Esophagus (tissue), 2 donors: ENCODE data around the gene SNX20. TPM values are rescaled to one million over a fixed set of nuclear protein-coding genes. Genes with fewer than 3 reads are reported as not detected.

Experiments
- H3K27ac ChIP-seq, 2 donors: one replicate each; pipeline ENCODE4 v1.5.1; 2013; ENCODE audit warnings: low read depth in 2 of 2, mild to moderate bottlenecking in 2 of 2, inconsistent platforms in 1 of 2, low read length in 1 of 2, moderate library complexity in 1 of 2
- H3K27me3 ChIP-seq, 2 donors: one replicate each; pipeline ENCODE4 v1.6.1; 2013; ENCODE audit warnings: low read length in 2 of 2, control low read depth in 1 of 2, mild to moderate bottlenecking in 1 of 2; ENCODE audit not compliant: insufficient read depth in 2 of 2, control insufficient read depth in 1 of 2
- H3K36me3 ChIP-seq, 2 donors: one replicate each; pipeline ENCODE4 v1.6.1; 2013; ENCODE audit warnings: low read length in 1 of 2; ENCODE audit not compliant: control insufficient read depth in 2 of 2, insufficient read depth in 2 of 2
- H3K4me1 ChIP-seq, 2 donors: one replicate each; pipeline ENCODE4 v1.6.1; 2013; ENCODE audit warnings: low read length in 1 of 2; ENCODE audit not compliant: control insufficient read depth in 2 of 2, insufficient read depth in 2 of 2
- H3K4me3 ChIP-seq, 2 donors: one replicate each; pipeline ENCODE4 v1.5.1; 2013; ENCODE audit warnings: low read length in 2 of 2, mild to moderate bottlenecking in 2 of 2, low read depth in 1 of 2, moderate library complexity in 1 of 2
- H3K9me3 ChIP-seq, 2 donors: one replicate each; pipeline ENCODE4 v1.6.1; 2013; ENCODE audit warnings: mild to moderate bottlenecking in 2 of 2, low read depth in 1 of 2, low read length in 1 of 2, moderate library complexity in 1 of 2; ENCODE audit not compliant: control insufficient read depth in 2 of 2, insufficient read depth in 1 of 2
- WGBS, 2 donors: extraction: QIAGEN DNeasy Blood & Tissue Kit; methylation state at CpG; one replicate each; pipeline ENCODE4 v1.1.7; 2013; 5-methylcytosine and 5-hydroxymethylcytosine counted together
- polyA plus RNA-seq, 2 donors: library from polyadenylated mRNA; stranded (reverse); fragments of 200-250 nt; gene quantifications; one replicate each; pipeline ENCODE4 v1.2.3, GENCODE V29; 2013
- donor health status: healthy with polysubstance abuse.
- donor health status: Bipolar disorder and iron deficiency.

Gene SNX20
- polyA plus RNA-seq, 2 donors = 0.43 to 0.75 TPM

GRCh38 chr16:50640919-50641817 lies 39.9 kb downstream of the SNX20 start:
- H3K27me3 ChIP-seq = no peaks in the 10 kb centered on the region
- 86% methylated on average over 15 of the region's 15 CpGs for WGBS, 2 donors
- H3K27ac ChIP-seq = no peak overlapping the region
- H3K4me1 ChIP-seq = peaks cover 0 to 9% of the 10 kb centered on the region in 2 donors
- no peaks in the 10 kb centered on the region for H3K9me3 ChIP-seq
- H3K4me3 ChIP-seq = no peak overlapping the region
- H3K36me3 ChIP-seq = no peaks in the 10 kb centered on the region

DNA sequence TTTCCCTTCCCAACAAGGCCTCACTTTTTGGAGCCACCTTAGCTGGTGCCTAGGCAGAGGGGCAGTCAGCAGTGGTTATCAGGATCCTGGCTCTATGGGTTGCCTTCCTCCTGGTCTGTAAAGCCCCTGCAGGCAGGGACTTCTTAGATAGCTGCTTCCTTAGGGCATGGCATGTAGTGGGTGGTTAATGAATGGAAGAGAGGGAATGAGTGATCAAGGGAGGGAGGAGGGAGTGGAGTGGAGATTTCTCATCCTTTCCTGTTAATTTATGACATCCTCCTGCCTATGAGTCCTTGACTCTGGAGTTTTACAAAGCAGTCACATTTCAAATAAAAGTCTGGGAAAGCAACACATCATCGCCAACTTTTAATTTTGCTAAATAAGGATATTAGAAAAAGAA lies 40.7 kb downstream of the SNX20 start:
- Histone ChIP-seq H3K4me1 (peaks cover 0 to 9% of the 10 kb centered on the region in 2 donors), H3K9me3 (no peaks in the 10 kb centered on the region), H3K36me3 (no peaks in the 10 kb centered on the region), H3K27me3 (no peaks in the 10 kb centered on the region), H3K4me3 (no peak overlapping the region), H3K27ac (no peak overlapping the region)
- 93% methylated on average over 1 of the region's 1 CpG for WGBS, 2 donors

- Histone ChIP-seq H3K4me3 (no peak overlapping the region), H3K27ac (no peak overlapping the region), H3K9me3 (no peaks in the 10 kb centered on the region), H3K4me1 (peaks cover 0 to 9% of the 10 kb centered on the region in 2 donors), H3K27me3 (no peaks in the 10 kb centered on the region), H3K36me3 (no peaks in the 10 kb centered on the region)
- WGBS, 2 donors = 81% methylated on average over 8 of the region's 8 CpGs
These were observed 42.1 kb downstream of the SNX20 start for GRCh38 chr16:50638816-50639670.

- no peaks in the 10 kb centered on the region for H3K9me3 ChIP-seq
- no peak overlapping the region for H3K27ac ChIP-seq
- H3K4me3 ChIP-seq = no peak overlapping the region
- H3K27me3 ChIP-seq = no peaks in the 10 kb centered on the region
- peaks cover 0 to 6% of the 10 kb centered on the region in 2 donors for H3K4me1 ChIP-seq
- no peaks in the 10 kb centered on the region for H3K36me3 ChIP-seq
- 75 to 79% methylated on average over 13 of the region's 13 CpGs for WGBS, 2 donors
These were observed 43.2 kb downstream of the SNX20 start for GRCh38 chr16:50637716-50638602.

DNA sequence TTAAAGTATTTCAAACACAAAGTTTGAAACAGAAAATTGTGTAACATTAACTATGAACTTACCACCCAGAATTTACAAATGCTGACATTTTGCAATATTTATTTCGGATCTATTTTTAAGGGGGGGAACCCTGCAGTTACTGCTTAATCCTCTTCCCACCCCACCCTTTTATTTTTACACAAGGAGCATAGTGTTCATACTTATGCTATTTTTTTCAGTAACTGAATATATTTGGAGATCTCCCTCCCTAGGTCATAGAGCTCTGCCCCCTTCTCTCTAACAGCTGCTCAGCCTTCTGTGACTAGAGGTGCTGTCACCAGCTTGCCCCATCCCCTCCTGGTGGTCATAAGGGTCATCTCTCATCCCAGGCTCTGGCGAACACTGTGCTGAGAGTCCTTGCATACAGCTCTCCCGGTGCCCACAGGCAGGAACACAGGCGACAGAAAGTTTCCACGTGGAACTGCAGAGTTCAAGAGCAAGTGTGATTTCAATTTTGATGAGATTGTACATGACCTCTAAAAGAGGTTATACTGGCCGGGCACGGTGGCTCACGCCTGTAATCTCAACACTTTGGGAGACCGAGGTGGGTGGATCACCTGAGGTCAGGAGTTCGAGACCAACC lies 44.2 kb downstream of the SNX20 start:
- Histone ChIP-seq H3K36me3 (no peaks in the 10 kb centered on the region), H3K9me3 (no peaks in the 10 kb centered on the region), H3K4me1 (no peaks in the 10 kb centered on the region), H3K27me3 (no peaks in the 10 kb centered on the region), H3K27ac (no peak overlapping the region), H3K4me3 (no peak overlapping the region)
- 90% methylated on average over 10 of the region's 10 CpGs for WGBS, 2 donors

GRCh38 chr16:50635505-50636392 lies 45.4 kb downstream of the SNX20 start:
- Histone ChIP-seq H3K27me3 (no peaks in the 10 kb centered on the region), H3K36me3 (no peaks in the 10 kb centered on the region), H3K27ac (no peak overlapping the region), H3K4me1 (no peaks in the 10 kb centered on the region), H3K9me3 (no peaks in the 10 kb centered on the region), H3K4me3 (no peak overlapping the region)
- 68 to 79% methylated on average over 17 of the region's 17 CpGs for WGBS, 2 donors

DNA sequence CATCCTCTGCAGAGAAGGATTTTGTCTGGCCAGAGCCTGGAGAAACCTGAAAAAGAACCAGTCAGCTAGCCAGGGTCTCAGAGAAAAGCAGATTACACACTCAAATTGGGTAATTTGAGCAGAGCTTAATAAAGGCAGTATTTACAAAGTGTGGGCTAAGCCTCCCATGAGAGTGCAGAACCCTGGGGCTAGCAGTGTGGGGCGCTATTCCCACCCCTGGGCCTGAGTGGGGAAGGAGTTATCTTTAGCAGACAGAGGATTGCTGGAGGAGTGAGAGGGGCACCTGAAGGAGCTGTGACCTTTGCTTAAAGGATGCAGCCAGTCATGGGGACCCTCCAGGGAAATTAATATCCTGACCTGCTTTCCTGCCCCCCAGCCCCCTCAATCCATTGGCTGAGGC lies 46.2 kb downstream of the SNX20 start:
- no peaks in the 10 kb centered on the region for H3K4me1 ChIP-seq
- H3K36me3 ChIP-seq = peaks cover 0 to 2% of the 10 kb centered on the region in 2 donors
- H3K4me3 ChIP-seq = no peak overlapping the region
- no peak overlapping the region for H3K27ac ChIP-seq
- H3K9me3 ChIP-seq = no peaks in the 10 kb centered on the region
- WGBS, 2 donors = 68 to 80% methylated on average over 1 of the region's 1 CpG
- no peaks in the 10 kb centered on the region for H3K27me3 ChIP-seq

DNA sequence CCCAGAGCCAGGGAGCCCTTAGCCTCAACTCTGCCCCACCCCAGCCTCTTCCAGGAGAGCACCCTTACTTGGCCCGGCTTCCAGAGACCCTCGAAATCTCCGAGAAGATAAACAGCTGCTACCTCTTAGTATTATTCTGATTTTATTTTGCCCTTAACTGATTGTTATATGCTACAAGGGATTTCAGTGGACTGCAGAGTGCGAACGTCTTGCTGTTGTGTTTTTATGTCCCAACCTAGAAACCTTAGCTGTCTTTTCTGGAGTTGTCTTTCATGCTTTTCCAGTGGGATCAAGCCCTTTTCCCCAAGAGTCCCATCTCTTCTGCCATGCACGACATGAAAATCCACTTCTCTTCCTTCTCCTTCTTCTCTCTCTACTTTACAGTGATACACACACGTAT lies 47.0 kb downstream of the SNX20 start:
- WGBS, 2 donors = 88 to 91% methylated on average over 7 of the region's 7 CpGs
- H3K36me3 ChIP-seq = peaks cover 0 to 2% of the 10 kb centered on the region in 2 donors
- H3K27ac ChIP-seq = no peak overlapping the region
- no peaks in the 10 kb centered on the region for H3K4me1 ChIP-seq
- H3K4me3 ChIP-seq = no peak overlapping the region
- H3K27me3 ChIP-seq = no peaks in the 10 kb centered on the region
- H3K9me3 ChIP-seq = no peaks in the 10 kb centered on the region
